Natural killer cell (primary cell): Measurements from ENCODE around the gene SLC25A43. TPM values are rescaled to one million over a fixed set of nuclear protein-coding genes. Genes with fewer than 3 reads are reported as not detected.
"Not testable (repeated sequence)": the region's sequence is repeated elsewhere in the genome, so short reads cannot be mapped to it uniquely, and the experiment has no call there.

ENCODE experiments used
- ATAC-seq, 3 donors: fragments of 150-1000 bp in 2 of 3; fragments of 200-7000 bp in 1 of 3; cut with Tn5 transposase; 1 replicate in 1 of 3; 2 replicates in 2 of 3; pipeline ENCODE4 v1.10.0; 2021; ENCODE audit warnings: mild to moderate bottlenecking in 2 of 3, moderate library complexity in 2 of 3
- DNase-seq, 2 donors: peaks; one replicate each; pipeline versions ENCODE4 v3.0.0 to v3.0.0-alpha.2; 2013 to 2021; ENCODE audit warnings: mixed read lengths in 1 of 2
- H3K27ac ChIP-seq: one replicate; pipeline ENCODE4 v1.5.1; 2013; ENCODE audit warnings: mild to moderate bottlenecking, low read length
- H3K27me3 ChIP-seq: one replicate; pipeline ENCODE4 v1.6.1; 2013; ENCODE audit warnings: low read length; ENCODE audit not compliant: control insufficient read depth, insufficient read depth
- H3K36me3 ChIP-seq: one replicate; pipeline ENCODE4 v1.6.1; 2013; ENCODE audit warnings: low read length; ENCODE audit not compliant: control insufficient read depth, insufficient read depth
- H3K4me1 ChIP-seq: one replicate; pipeline ENCODE4 v1.6.1; 2013; ENCODE audit warnings: low read length; ENCODE audit not compliant: control insufficient read depth, insufficient read depth
- H3K4me3 ChIP-seq: one replicate; pipeline ENCODE4 v1.5.1; 2013; ENCODE audit warnings: low read length
- H3K9me3 ChIP-seq: one replicate; pipeline ENCODE4 v1.6.1; 2013; ENCODE audit warnings: low read length; ENCODE audit not compliant: control insufficient read depth, insufficient read depth
- H3K27ac Mint-ChIP-seq, 2 donors: one replicate each; pipeline ENCODE4 v1.8.0; 2022; ENCODE audit warnings: mild to moderate bottlenecking in 2 of 2, mixed read lengths in 2 of 2, moderate library complexity in 1 of 2
- H3K27me3 Mint-ChIP-seq, 2 donors: one replicate each; pipeline ENCODE4 v1.8.0; 2022; ENCODE audit warnings: low read depth in 2 of 2, mixed read lengths in 2 of 2
- H3K36me3 Mint-ChIP-seq: one replicate; pipeline ENCODE4 v1.8.0; 2022; ENCODE audit warnings: mixed read lengths
- H3K4me1 Mint-ChIP-seq, 2 donors: one replicate each; pipeline ENCODE4 v1.8.0; 2022; ENCODE audit warnings: mixed read lengths in 2 of 2
- H3K4me3 Mint-ChIP-seq: one replicate; pipeline ENCODE4 v1.8.0; 2022; ENCODE audit warnings: mild to moderate bottlenecking, moderate library complexity, mixed read lengths
- H3K9me3 Mint-ChIP-seq, 2 donors: one replicate each; pipeline ENCODE4 v1.8.0; 2022; ENCODE audit warnings: mixed read lengths in 2 of 2
- WGBS: methylation state at CpG from one replicate; pipeline ENCODE4 v1.1.7; 2013; ENCODE audit warnings: missing lambda C conversion rate; ENCODE audit not compliant: insufficient coverage; 5-methylcytosine and 5-hydroxymethylcytosine counted together
- intact Hi-C: fragments of 100-400 bp; cut with micrococcal nuclease; formaldehyde crosslinking; loops from one replicate; pipeline ENCODE4 v1.14.2; 2022
- total RNA-seq, 4 donors: library from RNA; stranded (reverse); fragments of 120-200 nt in 1 of 4; gene quantifications; one replicate each; pipeline versions ENCODE4 v1.2.3 to v1.2.4, GENCODE V29; 2013 to 2022
- TF ChIP-seq, protein P1 (sequence below): fragments of 200-600 bp; IDR thresholded peaks from one replicate; pipeline ENCODE4 v1.8.0; 2022; ENCODE audit warnings: antibody characterized with exemption

The SLC25A43 gene
- 1 to 10 TPM; 5.4 to 7.3 (median 6.4) TPM for total RNA-seq
- total RNA-seq (2013): 11.6 TPM

DNA sequence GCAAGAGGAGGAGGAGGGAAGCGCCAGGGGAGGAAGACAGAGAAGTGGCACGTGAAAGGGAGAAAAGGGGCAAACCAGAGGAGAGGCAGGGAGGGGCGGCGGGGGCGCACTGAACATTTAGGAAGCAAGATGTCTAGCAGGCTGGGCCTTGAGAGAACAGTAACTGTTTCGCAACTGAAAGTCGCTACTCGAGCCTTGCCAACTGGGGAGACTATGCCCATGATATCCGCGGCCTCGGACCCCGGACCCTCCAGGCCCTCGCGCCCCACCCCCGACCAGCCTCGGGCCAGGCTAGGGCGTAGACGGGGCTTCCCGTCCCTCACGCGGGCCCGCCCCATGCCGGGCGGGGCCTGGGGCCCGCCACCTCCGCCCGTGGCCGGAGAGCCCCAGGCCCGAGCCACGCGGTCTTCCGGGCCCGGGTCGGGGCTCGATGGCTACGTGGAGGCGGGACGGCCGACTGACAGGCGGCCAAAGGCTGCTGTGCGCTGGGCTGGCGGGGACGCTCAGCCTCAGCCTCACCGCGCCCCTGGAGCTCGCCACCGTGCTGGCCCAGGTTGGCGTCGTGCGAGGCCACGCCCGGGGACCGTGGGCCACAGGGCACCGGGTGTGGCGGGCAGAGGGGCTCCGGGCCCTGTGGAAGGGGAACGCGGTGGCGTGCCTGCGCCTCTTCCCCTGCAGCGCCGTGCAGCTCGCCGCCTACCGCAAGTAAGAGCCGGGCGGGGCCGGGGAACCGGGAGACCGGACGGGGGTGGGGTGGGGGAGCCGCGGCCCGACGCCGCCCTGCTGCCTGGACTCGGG, at the start of gene SLC25A43:
Gene SLC25A43 (plus strand): TSS at position 363 of the 798 bp plus-strand sequence. CDS start 68 bp downstream, at position 431.
- Mint-ChIP-seq H3K4me3 (peak within 1 kb of the TSS; percentile 87), H3K36me3 (no peaks in the 10 kb centered on the region), H3K27ac (peak within 1 kb of the TSS; percentile 72 to 96), H3K27me3 (no peaks in the 10 kb centered on the region), H3K9me3 (no peaks in the 10 kb centered on the region), H3K4me1 (peaks cover 4 to 24% of the 10 kb centered on the region in 2 donors)
- peak within 1 kb of the TSS; percentile 83 for H3K27ac ChIP-seq
- no peaks in the 10 kb centered on the region for H3K9me3 ChIP-seq
- intact Hi-C loops: no loop called here
- TF ChIP-seq, protein P1, sequence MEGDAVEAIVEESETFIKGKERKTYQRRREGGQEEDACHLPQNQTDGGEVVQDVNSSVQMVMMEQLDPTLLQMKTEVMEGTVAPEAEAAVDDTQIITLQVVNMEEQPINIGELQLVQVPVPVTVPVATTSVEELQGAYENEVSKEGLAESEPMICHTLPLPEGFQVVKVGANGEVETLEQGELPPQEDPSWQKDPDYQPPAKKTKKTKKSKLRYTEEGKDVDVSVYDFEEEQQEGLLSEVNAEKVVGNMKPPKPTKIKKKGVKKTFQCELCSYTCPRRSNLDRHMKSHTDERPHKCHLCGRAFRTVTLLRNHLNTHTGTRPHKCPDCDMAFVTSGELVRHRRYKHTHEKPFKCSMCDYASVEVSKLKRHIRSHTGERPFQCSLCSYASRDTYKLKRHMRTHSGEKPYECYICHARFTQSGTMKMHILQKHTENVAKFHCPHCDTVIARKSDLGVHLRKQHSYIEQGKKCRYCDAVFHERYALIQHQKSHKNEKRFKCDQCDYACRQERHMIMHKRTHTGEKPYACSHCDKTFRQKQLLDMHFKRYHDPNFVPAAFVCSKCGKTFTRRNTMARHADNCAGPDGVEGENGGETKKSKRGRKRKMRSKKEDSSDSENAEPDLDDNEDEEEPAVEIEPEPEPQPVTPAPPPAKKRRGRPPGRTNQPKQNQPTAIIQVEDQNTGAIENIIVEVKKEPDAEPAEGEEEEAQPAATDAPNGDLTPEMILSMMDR: no peak
- peak within 1 kb of the TSS; percentile 51 for H3K4me3 ChIP-seq
- DNase-seq (peak; percentile 23 to 45), ATAC-seq (peak; percentile 83 to 88 (median 88))
- no peaks in the 10 kb centered on the region for H3K27me3 ChIP-seq
- 0% methylated on average over 77 of the region's 77 CpGs for WGBS
- H3K4me1 ChIP-seq: peaks cover 19% of the 10 kb centered on the region
- H3K36me3 ChIP-seq: no peaks in the 10 kb centered on the region

DNA sequence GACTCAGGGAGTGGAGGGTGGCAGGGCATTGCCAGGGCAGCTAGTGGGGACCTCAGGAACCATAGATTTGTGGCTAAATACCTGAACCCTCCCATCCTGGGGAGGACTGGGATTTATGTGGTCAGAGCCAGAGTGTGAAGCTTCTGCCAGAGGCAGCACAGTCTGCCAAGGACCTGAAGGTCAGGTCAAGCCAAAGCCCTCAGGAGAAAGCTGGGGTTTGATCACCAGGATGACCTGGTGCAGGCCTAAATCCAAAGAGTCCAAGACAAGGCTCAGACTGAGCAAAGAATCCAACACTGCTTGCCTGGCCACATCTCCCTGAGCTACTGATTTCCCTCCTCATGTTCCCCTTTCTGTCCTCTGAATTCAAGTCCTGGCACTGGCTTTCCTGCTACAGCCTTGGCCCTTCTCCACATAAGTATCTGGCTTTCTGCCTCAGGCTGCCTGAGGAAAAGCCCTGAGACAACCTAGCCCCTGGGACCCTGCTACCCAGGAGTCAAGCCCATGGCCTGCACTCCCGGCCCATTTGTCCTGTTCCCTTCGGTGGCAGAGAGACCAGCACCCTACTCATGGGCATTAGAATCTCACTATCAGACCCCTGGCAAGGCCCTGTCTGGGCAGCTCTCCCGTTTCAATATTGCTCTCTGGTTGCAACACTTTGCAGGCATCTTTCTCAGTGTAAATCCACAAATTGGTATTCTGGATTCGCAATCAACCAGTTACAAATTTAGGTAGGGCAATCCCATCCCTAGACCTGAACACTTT, 39.3 kb upstream of the SLC25A43 start:
- Mint-ChIP-seq H3K27me3 (peaks cover 0 to 13% of the 10 kb centered on the region in 2 donors), H3K9me3 (no peaks in the 10 kb centered on the region), H3K4me1 (no peaks in the 10 kb centered on the region), H3K36me3 (no peaks in the 10 kb centered on the region), H3K4me3 (no peak overlapping the region), H3K27ac (no peak overlapping the region)
- intact Hi-C loops: no loop called here
- H3K36me3 ChIP-seq: no peaks in the 10 kb centered on the region
- no peaks in the 10 kb centered on the region for H3K9me3 ChIP-seq
- H3K27ac ChIP-seq: no peak overlapping the region
- TF ChIP-seq, protein P1: no peak
- ATAC-seq: no peak
- H3K4me3 ChIP-seq: no peak overlapping the region
- 91% methylated on average over 4 of the region's 4 CpGs for WGBS
- DNase-seq: no peak
- H3K4me1 ChIP-seq: no peaks in the 10 kb centered on the region
- H3K27me3 ChIP-seq: no peaks in the 10 kb centered on the region

DNA sequence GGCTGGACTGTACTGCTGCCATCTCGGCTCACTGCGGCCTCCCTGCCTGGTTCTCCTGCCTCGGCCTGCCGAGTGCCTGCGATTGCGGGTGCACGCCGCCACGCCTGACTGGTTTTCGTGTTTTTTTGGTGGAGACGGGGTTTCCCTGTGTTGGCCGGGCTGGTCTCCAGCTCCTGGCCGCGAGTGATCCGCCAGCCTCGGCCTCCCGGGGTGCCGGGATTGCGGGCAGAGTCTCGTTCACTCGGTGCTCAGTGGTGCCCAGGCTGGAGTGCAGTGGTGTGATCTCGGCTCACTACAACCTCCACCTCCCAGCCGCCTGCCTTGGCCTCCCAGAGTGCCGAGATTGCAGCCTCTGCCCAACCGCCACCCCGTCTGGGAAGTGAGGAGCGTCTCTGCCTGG, 37.7 kb upstream of the SLC25A43 start:
- H3K4me3 Mint-ChIP-seq, H3K4me1 Mint-ChIP-seq, H3K4me3 ChIP-seq, H3K27ac ChIP-seq, DNase-seq, H3K9me3 Mint-ChIP-seq, H3K9me3 ChIP-seq, ATAC-seq, intact Hi-C loops, H3K27ac Mint-ChIP-seq, H3K36me3 ChIP-seq, H3K4me1 ChIP-seq, H3K36me3 Mint-ChIP-seq, H3K27me3 Mint-ChIP-seq, H3K27me3 ChIP-seq: not testable (repeated sequence)
- WGBS: 95% methylated on average over 12 of the region's 27 CpGs

DNA sequence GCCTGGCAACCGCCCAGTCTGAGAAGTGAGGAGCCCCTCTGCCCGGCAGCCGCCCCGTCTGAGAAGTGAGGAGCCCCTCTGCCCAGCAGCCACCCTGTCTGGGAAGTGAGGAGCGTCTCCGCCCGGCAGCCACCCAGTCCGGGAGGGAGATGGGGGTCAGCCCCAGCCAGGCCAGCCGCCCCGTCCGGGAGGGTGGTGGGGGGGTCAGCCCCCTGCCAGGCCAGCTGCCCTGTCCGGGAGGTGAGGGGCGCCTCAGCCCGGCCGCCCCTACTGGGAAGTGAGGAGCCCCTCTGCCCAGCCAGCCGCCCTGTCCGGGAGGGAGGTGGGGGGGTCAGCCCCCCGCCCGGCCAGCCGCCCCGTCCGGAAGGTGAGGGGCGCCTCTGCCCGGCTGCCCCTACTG, 37.1 kb upstream of the SLC25A43 start:
- DNase-seq, H3K9me3 Mint-ChIP-seq, H3K4me1 Mint-ChIP-seq, H3K36me3 Mint-ChIP-seq, H3K9me3 ChIP-seq, ATAC-seq, intact Hi-C loops, H3K36me3 ChIP-seq, H3K4me1 ChIP-seq, H3K27ac ChIP-seq, H3K27ac Mint-ChIP-seq, H3K27me3 ChIP-seq, H3K4me3 Mint-ChIP-seq, H3K4me3 ChIP-seq: not testable (repeated sequence)
- 92% methylated on average over 13 of the region's 24 CpGs for WGBS
- H3K27me3 Mint-ChIP-seq: peaks cover 4 to 14% of the 10 kb centered on the region in 2 donors
